Panc1 (cell line): Measurements from ENCODE around the gene TBCD. TPM values are rescaled to one million over a fixed set of nuclear protein-coding genes. Genes with fewer than 3 reads are reported as not detected.

Experiments used
- ATAC-seq: fragments of 200-7000 bp; cut with Tn5 transposase; 2 replicates; pipeline ENCODE4 v1.9.1; 2020; ENCODE audit warnings: mild to moderate bottlenecking, moderate library complexity
- BruUV-seq: library from RNA; stranded (reverse); fragments of 400-500 nt; replicated peaks from 2 replicates; lab custom pipeline; 2021; lab: Mats Ljungman, UMichigan
- CTCF ChIA-PET: fragments of 300-600 bp; sonication (Branson Sonifier 250); formaldehyde crosslinking; loops from one replicate; lab custom pipeline; 2022; ENCODE audit warnings: antibody characterized with exemption; lab: Charles Lee
- POLR2A ChIA-PET: fragments of 300-600 bp; sonication (Branson Sonifier 250); formaldehyde crosslinking; loops from one replicate; lab custom pipeline; 2022; ENCODE audit warnings: antibody characterized with exemption; lab: Charles Lee
- DNase-seq: peaks from one replicate; pipeline ENCODE4 v3.0.0-alpha.2; 2010; ENCODE audit warnings: low read depth, low spot score
- H3K27ac ChIP-seq: 2 replicates; pipeline ENCODE4 v1.5.1; 2011; ENCODE audit warnings: mild to moderate bottlenecking, low read length, inconsistent platforms
- H3K27me3 ChIP-seq: fragments of 200-500 bp; sonication (Bioruptor generic); 2 replicates; pipeline ENCODE4 v1.6.0; 2014; ENCODE audit warnings: low read length, inconsistent platforms; ENCODE audit not compliant: control insufficient read depth, insufficient read depth
- H3K36me3 ChIP-seq: fragments of 200-500 bp; sonication (Bioruptor generic); 2 replicates; pipeline ENCODE4 v1.5.1; 2014; ENCODE audit warnings: inconsistent platforms, mild to moderate bottlenecking, low read length, moderate library complexity; ENCODE audit not compliant: control insufficient read depth, insufficient read depth
- H3K4me1 ChIP-seq: 2 replicates; pipeline ENCODE4 v1.5.1; 2011; ENCODE audit warnings: inconsistent platforms, mild to moderate bottlenecking, low read length, moderate library complexity; ENCODE audit not compliant: control insufficient read depth, insufficient read depth
- H3K4me3 ChIP-seq, 2 experiments: 2 replicates each; pipeline ENCODE4 v1.5.1; 2011 to 2012; ENCODE audit warnings: low read depth in 2 of 2, low read length in 2 of 2, mild to moderate bottlenecking in 2 of 2, inconsistent platforms in 1 of 2, moderate library complexity in 1 of 2
- H3K9me3 ChIP-seq: fragments of 200-500 bp; sonication (Bioruptor generic); 2 replicates; pipeline ENCODE4 v1.5.1; 2014; ENCODE audit warnings: low read depth, mild to moderate bottlenecking, inconsistent platforms, low read length, moderate library complexity; ENCODE audit not compliant: control insufficient read depth, insufficient read depth
- CTCF ChIP-seq: fragments of 450-650 bp; IDR thresholded peaks from 2 replicates; pipeline ENCODE4 v1.5.1; 2017; ENCODE audit warnings: mild to moderate bottlenecking
- POLR2AphosphoS5 ChIP-seq: IDR thresholded peaks from 2 replicates; pipeline ENCODE4 v1.6.1; 2012; ENCODE audit warnings: mild to moderate bottlenecking, low read depth, low read length, moderate library complexity
- REST ChIP-seq, 2 experiments: IDR thresholded peaks; 2 replicates each; pipeline ENCODE4 v1.6.1; 2011 to 2012; ENCODE audit warnings: low read depth in 2 of 2, control low read depth in 1 of 2, low read length in 1 of 2, mild to moderate bottlenecking in 1 of 2, moderate library complexity in 1 of 2; ENCODE audit not compliant: insufficient read depth in 1 of 2
- SIN3A ChIP-seq: IDR thresholded peaks from 2 replicates; pipeline ENCODE4 v1.6.1; 2012; ENCODE audit warnings: low read depth, mild to moderate bottlenecking, low read length, moderate library complexity, borderline replicate concordance; ENCODE audit not compliant: insufficient read depth
- TCF7L2 ChIP-seq: IDR thresholded peaks from 2 replicates; pipeline ENCODE4 v1.6.1; 2011; ENCODE audit warnings: mild to moderate bottlenecking, low read depth, low read length, inconsistent platforms
- in situ Hi-C: cut with HindIII; loops from 2 replicates; pipeline ENCODE4 v1.10.0; 2016; ENCODE audit warnings: low sequenced_read_pairs, low pct_unique_long_range_greater_than_20kb
- intact Hi-C: fragments of 100-400 bp; cut with micrococcal nuclease; formaldehyde crosslinking; loops from one replicate; pipeline ENCODE4 v1.10.0; 2022; ENCODE audit not compliant: unreplicated experiment
- total RNA-seq: library from RNA; stranded (reverse); gene quantifications from one replicate; pipeline ENCODE4 v1.2.1, GENCODE V29; 2021; ENCODE audit not compliant: unreplicated experiment

The TBCD gene
- total RNA-seq, 1 experiment from 2014 or later, result 186 TPM

GRCh38 chr17:82848022-82848592 is 96.2 kb downstream of the TBCD start:
- no peaks in the 10 kb centered on the region for H3K36me3 ChIP-seq
- H3K4me1 ChIP-seq, result no peaks in the 10 kb centered on the region
- POLR2A ChIA-PET, result no interaction called here
- DNase-seq (no peak), ATAC-seq (no peak)
- in situ Hi-C loops, result no loop called here
- CTCF ChIA-PET, result interaction anchor here (0.6 kb wide), 1 partner anchor 48 kb away, joined by 3 read pairs; no protein-coding TSS in a partner anchor
- no peak for TF ChIP-seq REST (IDR thresholded peaks at IDR 0.05; ENCODE audit: insufficient read depth in 1 of 2, low read depth in 2 of 2, low read length in 1 of 2)
- TF ChIP-seq TCF7L2, result no peak
- TF ChIP-seq SIN3A, result no peak
- TF ChIP-seq POLR2AphosphoS5, result no peak
- TF ChIP-seq CTCF, result no peak
- no peaks in the 10 kb centered on the region for H3K9me3 ChIP-seq
- no TSS peak for BruUV-seq
- H3K27ac ChIP-seq, result no peak overlapping the region
- no peaks in the 10 kb centered on the region for H3K27me3 ChIP-seq
- intact Hi-C loops, result no loop called here
- H3K4me3 ChIP-seq, result no peak overlapping the region

DNA sequence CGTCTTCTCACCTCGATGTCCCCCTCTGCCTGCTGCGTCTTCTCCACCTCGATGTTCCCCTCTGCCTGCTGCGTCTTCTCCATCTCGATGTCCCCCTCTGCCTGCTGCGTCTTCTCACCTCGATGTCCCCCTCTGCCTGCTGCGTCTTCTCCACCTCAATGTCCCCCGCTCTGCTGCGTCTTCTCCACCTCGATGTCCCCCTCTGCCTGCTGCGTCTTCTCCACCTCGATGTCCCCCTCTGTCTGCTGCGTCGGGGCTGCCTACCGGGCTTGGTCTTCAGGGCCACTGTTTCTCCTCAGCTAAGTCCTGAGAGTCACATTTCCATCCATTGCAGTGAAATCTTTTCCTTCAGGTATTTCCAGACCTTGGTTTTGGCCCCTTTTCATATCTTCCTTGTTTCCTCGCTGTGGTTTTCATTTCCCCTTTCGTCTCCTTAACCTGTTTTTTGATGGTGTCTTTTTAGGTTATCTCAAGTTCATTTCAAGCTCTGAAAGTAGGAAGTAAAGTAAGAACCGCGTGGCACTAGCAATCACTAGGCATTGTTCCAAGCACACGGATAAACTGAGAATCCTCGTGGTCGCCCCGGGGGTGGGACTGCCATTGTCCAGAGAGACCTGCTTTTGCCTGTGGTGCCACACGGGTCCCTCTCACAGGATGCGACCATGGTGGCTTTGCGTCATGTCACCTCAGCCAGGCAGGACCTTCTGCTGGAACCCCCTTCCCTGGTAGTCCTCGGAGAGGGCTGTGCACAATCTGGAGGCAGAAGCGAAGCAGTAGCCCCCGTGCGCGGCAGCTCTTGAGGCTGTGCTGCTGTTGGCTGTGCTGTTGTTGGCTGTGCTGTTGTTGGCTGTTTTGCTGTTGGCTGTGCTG is 97.4 kb downstream of the TBCD start:
- ATAC-seq, result no peak
- no peak for TF ChIP-seq POLR2AphosphoS5
- TF ChIP-seq SIN3A, result no peak
- TF ChIP-seq CTCF, result no peak
- no peak for TF ChIP-seq REST (IDR thresholded peaks at IDR 0.05; ENCODE audit: insufficient read depth in 1 of 2, low read depth in 2 of 2, low read length in 1 of 2)
- no peak for TF ChIP-seq TCF7L2
- DNase-seq, result no peak
- intact Hi-C loops, result no loop called here
- Histone ChIP-seq H3K27ac (no peak overlapping the region), H3K4me3 (no peak overlapping the region), H3K4me1 (no peaks in the 10 kb centered on the region), H3K9me3 (no peaks in the 10 kb centered on the region), H3K36me3 (0 out of 2 replicates have a peak, but pooled peaks cover 2% of the 10 kb centered on the region), H3K27me3 (no peaks in the 10 kb centered on the region)
- no TSS peak for BruUV-seq
- CTCF ChIA-PET, result no interaction called here
- POLR2A ChIA-PET, result no interaction called here
- in situ Hi-C loops, result no loop called here
